Measurements from ENCODE around the gene TAF15. TPM values are rescaled to one million over a fixed set of nuclear protein-coding genes. Genes with fewer than 3 reads are reported as not detected.

Gene TAF15
- total and polyA plus RNA-seq, 2 of the 13 experiments (the other 11 are each of a cell fraction or from before 2014, with no cell fraction given): 25.2 to 26.5 TPM

DNA sequence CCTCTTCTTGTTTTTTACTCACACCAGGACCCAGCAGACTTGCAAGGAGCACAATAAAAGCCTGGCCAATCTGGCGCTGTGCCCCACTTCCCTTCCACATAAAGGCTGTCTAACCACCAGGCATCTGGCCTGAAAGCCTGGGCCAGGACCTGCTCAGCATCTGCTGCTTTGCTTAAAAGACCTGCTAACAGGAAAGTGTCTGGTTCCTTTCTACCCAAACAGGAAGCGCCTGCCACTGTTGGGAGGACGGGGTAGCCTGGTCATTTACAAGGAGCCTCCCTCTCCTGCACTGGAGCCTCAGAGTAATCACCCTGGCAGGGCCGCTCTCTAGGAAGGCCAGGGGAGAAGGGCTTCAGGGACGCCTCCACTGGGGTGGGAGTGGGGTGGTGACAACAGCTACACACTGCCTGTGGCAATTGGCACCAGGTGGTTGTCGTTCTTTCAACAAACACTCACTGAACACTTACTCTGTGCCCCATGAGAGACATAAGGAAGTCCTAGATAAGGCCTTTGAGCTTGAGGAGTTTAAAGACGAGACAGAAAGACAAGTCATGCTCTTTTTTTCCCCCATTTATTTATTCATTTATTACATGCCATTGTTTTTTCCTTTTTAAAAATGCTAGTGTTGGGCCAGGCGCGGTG is 7.6 kb upstream of the TAF15 start:
- Histone ChIP-seq H3K79me2 (ENCODE audit: insufficient read depth, low read length) (no peaks in the 10 kb centered on the region), H3K27me3 (ENCODE audit: control insufficient read depth in 1 of 2, insufficient read depth in 2 of 2, low read length in 2 of 2) (peaks cover 0 to 19% of the 10 kb centered on the region in 2 experiments; a peak in 4 of 5 replicates), H3K4me2 (ENCODE audit: low read depth, low read length) (no peak overlapping the region), H4K20me1 (ENCODE audit: insufficient read depth, low read length) (no peaks in the 10 kb centered on the region), H3K4me1 (ENCODE audit: insufficient read depth, low read length) (peaks cover 24% of the 10 kb centered on the region), H3K36me3 (replicated peaks in 1 of 2; ENCODE audit: control insufficient read depth in 1 of 2, insufficient read depth in 2 of 2, low read length in 2 of 2) (no peaks in the 10 kb centered on the region), H3K9me3 (ENCODE audit: low read length) (no peaks in the 10 kb centered on the region), H3K9ac (ENCODE audit: insufficient read depth, low read depth, low read length) (no peak overlapping the region), H3K4me3 (replicated peaks in 1 of 3; ENCODE audit: insufficient read depth in 1 of 3, low read depth in 2 of 3, low read length in 3 of 3) (no peak overlapping the region), H3K27ac (ENCODE audit: extremely low read length, insufficient read depth, low read length) (no peak overlapping the region), H2AFZ (ENCODE audit: low read length) (no peak overlapping the region)
- intact Hi-C loops (cut with micrococcal nuclease; ENCODE audit: unreplicated experiment): no loop called here
- in situ Hi-C loops (cut with HindIII; ENCODE audit: extremely low pct_ligation_motif_present, low pct_unique_long_range_greater_than_20kb): loop anchor here (25.0 kb wide), 1 partner anchor 89 kb away; no protein-coding TSS in a partner anchor
- no TSS peak for BruUV-seq (replicated peaks)
- ChIA-PET CTCF (ENCODE audit: low intra/inter-chr PET ratio, low total read pairs) (no interaction called here), POLR2A (no interaction called here)
- WGBS (ENCODE audit: low lambda C conversion rate): 62% methylated on average over 7 of the region's 9 CpGs
- ATAC-seq: no peak
- no peak for DNase-seq (ENCODE audit: low spot score)
- no peak for FAIRE-seq
- no peak for TF ChIP-seq ZC3H13 (CRISPR knock-in tag; IDR thresholded peaks at IDR 0.05)
- TF ChIP-seq GABPA (IDR thresholded peaks at IDR 0.05; ENCODE audit: low read depth, low read length): no peak
- TF ChIP-seq GABPA (CRISPR knock-in tag; IDR thresholded peaks at IDR 0.05; ENCODE audit: low read depth): no peak
- no peak for TF ChIP-seq NR2F2 (IDR thresholded peaks at IDR 0.05; ENCODE audit: borderline replicate concordance, low read depth)
- TF ChIP-seq PTBP1 (IDR thresholded peaks at IDR 0.05; ENCODE audit: low read depth, low read length, poor library complexity, severe bottlenecking): no peak
- no peak for TF ChIP-seq SPEN (CRISPR knock-in tag; IDR thresholded peaks at IDR 0.05; ENCODE audit: low read depth)
- TF ChIP-seq GTF3A (CRISPR knock-in tag; conservative IDR thresholded peaks at IDR 0.05): no peak
- no peak for TF ChIP-seq ZSCAN9 (CRISPR knock-in tag; IDR thresholded peaks at IDR 0.05; ENCODE audit: borderline replicate concordance)
- no peak for TF ChIP-seq TSC22D2 (CRISPR knock-in tag; IDR thresholded peaks at IDR 0.05; ENCODE audit: borderline replicate concordance)
- no peak for TF ChIP-seq ZNF354B (CRISPR knock-in tag; IDR thresholded peaks at IDR 0.05)
- no peak for TF ChIP-seq ZNF382 (CRISPR knock-in tag; IDR thresholded peaks at IDR 0.05; ENCODE audit: borderline replicate concordance)
- TF ChIP-seq ESRRA (CRISPR knock-in tag; IDR thresholded peaks at IDR 0.05; ENCODE audit: low read depth): no peak
- TF ChIP-seq, protein P1, sequence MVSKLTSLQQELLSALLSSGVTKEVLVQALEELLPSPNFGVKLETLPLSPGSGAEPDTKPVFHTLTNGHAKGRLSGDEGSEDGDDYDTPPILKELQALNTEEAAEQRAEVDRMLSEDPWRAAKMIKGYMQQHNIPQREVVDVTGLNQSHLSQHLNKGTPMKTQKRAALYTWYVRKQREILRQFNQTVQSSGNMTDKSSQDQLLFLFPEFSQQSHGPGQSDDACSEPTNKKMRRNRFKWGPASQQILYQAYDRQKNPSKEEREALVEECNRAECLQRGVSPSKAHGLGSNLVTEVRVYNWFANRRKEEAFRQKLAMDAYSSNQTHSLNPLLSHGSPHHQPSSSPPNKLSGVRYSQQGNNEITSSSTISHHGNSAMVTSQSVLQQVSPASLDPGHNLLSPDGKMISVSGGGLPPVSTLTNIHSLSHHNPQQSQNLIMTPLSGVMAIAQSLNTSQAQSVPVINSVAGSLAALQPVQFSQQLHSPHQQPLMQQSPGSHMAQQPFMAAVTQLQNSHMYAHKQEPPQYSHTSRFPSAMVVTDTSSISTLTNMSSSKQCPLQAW (CRISPR knock-in tag; IDR thresholded peaks at IDR 0.05): no peak
- TF ChIP-seq, protein P2, sequence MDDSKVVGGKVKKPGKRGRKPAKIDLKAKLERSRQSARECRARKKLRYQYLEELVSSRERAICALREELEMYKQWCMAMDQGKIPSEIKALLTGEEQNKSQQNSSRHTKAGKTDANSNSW (CRISPR knock-in tag; IDR thresholded peaks at IDR 0.05; ENCODE audit: borderline replicate concordance): no peak
- no peak for TF ChIP-seq ZNF510 (CRISPR knock-in tag; IDR thresholded peaks at IDR 0.05; ENCODE audit: low read depth)
- no peak for TF ChIP-seq ZNF12 (CRISPR knock-in tag; IDR thresholded peaks at IDR 0.05)
- TF ChIP-seq TAF1 (CRISPR knock-in tag; IDR thresholded peaks at IDR 0.05): no peak

All from HepG2 (cell line).